ENCODE measurements around the gene EVX2.
A peak's percentile ranks its signal among the peaks of the same experiment; 100 is the strongest.

Gene EVX2

GRCh38 chr2:176089843-176090395 is 6.2 kb upstream of the EVX2 start:
- TF ChIP-seq MYC (IDR thresholded peaks at IDR 0.05; ENCODE audit: low read depth, low read length) = no peak
- no peak overlapping the region for H3K4me3 ChIP-seq (ENCODE audit: low read depth, low read length)
- no peak for DNase-seq (ENCODE audit: low read depth)

- H3K4me3 ChIP-seq (ENCODE audit: low read depth, low read length) = no peak overlapping the region
- TF ChIP-seq MYC (IDR thresholded peaks at IDR 0.05; ENCODE audit: low read depth, low read length) (no peak), MAX (IDR thresholded peaks at IDR 0.05; ENCODE audit: low read depth, low read length) (no peak), CTCF (IDR thresholded peaks at IDR 0.05; ENCODE audit: low read depth, low read length) (no peak), POLR2A (IDR thresholded peaks at IDR 0.05; ENCODE audit: extremely low read depth, insufficient read length) (no peak)
- no peak for DNase-seq (ENCODE audit: low read depth)
These were observed 5.4 kb upstream of the EVX2 start for GRCh38 chr2:176088937-176089842.

GRCh38 chr2:176088048-176088936 is 4.5 kb upstream of the EVX2 start:
- TF ChIP-seq CTCF (IDR thresholded peaks at IDR 0.05; ENCODE audit: low read depth, low read length) = peak; percentile 73
- no peak for TF ChIP-seq MYC (IDR thresholded peaks at IDR 0.05; ENCODE audit: low read depth, low read length)
- 0 out of 2 replicates have a peak, but pooled peaks have one; percentile 12 for TF ChIP-seq MAX (IDR thresholded peaks at IDR 0.05; ENCODE audit: low read depth, low read length)
- TF ChIP-seq POLR2A (IDR thresholded peaks at IDR 0.05; ENCODE audit: extremely low read depth, insufficient read length) = no peak
- H3K4me3 ChIP-seq (ENCODE audit: low read depth, low read length) = no peak overlapping the region
- peak; percentile 78 for DNase-seq (ENCODE audit: low read depth)

GRCh38 chr2:176087330-176088047 is 3.7 kb upstream of the EVX2 start:
- TF ChIP-seq POLR2A (IDR thresholded peaks at IDR 0.05; ENCODE audit: extremely low read depth, insufficient read length) (no peak), MYC (IDR thresholded peaks at IDR 0.05; ENCODE audit: low read depth, low read length) (no peak), CTCF (IDR thresholded peaks at IDR 0.05; ENCODE audit: low read depth, low read length) (no peak), MAX (IDR thresholded peaks at IDR 0.05; ENCODE audit: low read depth, low read length) (no peak)
- H3K4me3 ChIP-seq (ENCODE audit: low read depth, low read length) = no peak overlapping the region
- no peak for DNase-seq (ENCODE audit: low read depth)

- peak overlapping the region; percentile 42 for H3K4me3 ChIP-seq (ENCODE audit: low read depth, low read length)
- TF ChIP-seq CTCF (IDR thresholded peaks at IDR 0.05; ENCODE audit: low read depth, low read length) (peak; percentile 58), POLR2A (IDR thresholded peaks at IDR 0.05; ENCODE audit: extremely low read depth, insufficient read length) (no peak), MAX (IDR thresholded peaks at IDR 0.05; ENCODE audit: low read depth, low read length) (no peak), MYC (IDR thresholded peaks at IDR 0.05; ENCODE audit: low read depth, low read length) (no peak)
- peak; percentile 80 for DNase-seq (ENCODE audit: low read depth)
These were observed 2.4 kb upstream of the EVX2 start for GRCh38 chr2:176085861-176086771.
